H9 (cell line): ENCODE measurements around the gene ITGB3. TPM values are rescaled to one million over a fixed set of nuclear protein-coding genes. Genes with fewer than 3 reads are reported as not detected.

Experiments
- DNase-seq: peaks from one replicate; pipeline ENCODE4 v3.0.0-alpha.2; 2017
- H2AFZ ChIP-seq: one replicate; pipeline ENCODE4 v1.6.1; 2013; ENCODE audit warnings: mild to moderate bottlenecking, low read length, control low read depth, moderate library complexity
- H2AK5ac ChIP-seq: 2 replicates; pipeline ENCODE4 v1.6.1; 2013; ENCODE audit warnings: low read length, control low read depth, mixed read lengths; ENCODE audit not compliant: insufficient read length
- H2BK120ac ChIP-seq: one replicate; pipeline ENCODE4 v1.6.1; 2013; ENCODE audit warnings: low read depth, mild to moderate bottlenecking, low read length, control low read depth, inconsistent platforms; ENCODE audit not compliant: poor library complexity, severe bottlenecking
- H2BK12ac ChIP-seq: 2 replicates; pipeline ENCODE4 v1.6.1; 2013; ENCODE audit warnings: low read length, control low read depth, mixed read lengths, low read depth; ENCODE audit not compliant: insufficient read length
- H2BK15ac ChIP-seq: 2 replicates; pipeline ENCODE4 v1.6.1; 2013; ENCODE audit warnings: low read depth, low read length, control low read depth
- H2BK20ac ChIP-seq: one replicate; pipeline ENCODE4 v1.6.1; 2013; ENCODE audit warnings: low read depth, mild to moderate bottlenecking, low read length, control low read depth, inconsistent platforms; ENCODE audit not compliant: poor library complexity, severe bottlenecking
- H2BK5ac ChIP-seq: 2 replicates; pipeline ENCODE4 v1.6.1; 2013; ENCODE audit warnings: low read length, control low read depth, mixed read lengths; ENCODE audit not compliant: insufficient read length
- H3K14ac ChIP-seq: 2 replicates; pipeline ENCODE4 v1.6.1; 2013; ENCODE audit warnings: low read length, control low read depth; ENCODE audit not compliant: insufficient read depth
- H3K18ac ChIP-seq: 2 replicates; pipeline ENCODE4 v1.6.1; 2013; ENCODE audit warnings: low read depth, mild to moderate bottlenecking, mixed read lengths, low read length, control low read depth; ENCODE audit not compliant: insufficient read length
- H3K23ac ChIP-seq: 2 replicates; pipeline ENCODE4 v1.6.1; 2013; ENCODE audit warnings: low read length, control low read depth, mixed read lengths, low read depth; ENCODE audit not compliant: insufficient read length
- H3K23me2 ChIP-seq: 2 replicates; pipeline ENCODE4 v1.6.1; 2013; ENCODE audit warnings: low read depth, mild to moderate bottlenecking, mixed read lengths, low read length, control low read depth; ENCODE audit not compliant: insufficient read length, poor library complexity, severe bottlenecking
- H3K27ac ChIP-seq: 2 replicates; pipeline ENCODE4 v1.5.1; 2013; ENCODE audit warnings: low read length, control low read depth, mixed read lengths, low read depth; ENCODE audit not compliant: insufficient read length
- H3K27me3 ChIP-seq: 2 replicates; pipeline ENCODE4 v1.6.1; 2013; ENCODE audit warnings: low read length, control low read depth, inconsistent platforms; ENCODE audit not compliant: insufficient read depth
- H3K4ac ChIP-seq: 2 replicates; pipeline ENCODE4 v1.6.1; 2013; ENCODE audit warnings: low read depth, mild to moderate bottlenecking, control low read depth, inconsistent platforms, low read length, moderate library complexity
- H3K4me1 ChIP-seq: 2 replicates; pipeline ENCODE4 v1.6.1; 2013; ENCODE audit warnings: low read length, control low read depth, inconsistent platforms; ENCODE audit not compliant: insufficient read depth
- H3K4me2 ChIP-seq: 2 replicates; pipeline ENCODE4 v1.6.1; 2013; ENCODE audit warnings: low read length, control low read depth, mixed read lengths; ENCODE audit not compliant: insufficient read length, insufficient read depth
- H3K56ac ChIP-seq: 2 replicates; pipeline ENCODE4 v1.6.1; 2013; ENCODE audit warnings: low read depth, mild to moderate bottlenecking, mixed read lengths, low read length, control low read depth; ENCODE audit not compliant: insufficient read length
- H3K79me1 ChIP-seq: 2 replicates; pipeline ENCODE4 v1.6.1; 2013; ENCODE audit warnings: low read depth, mild to moderate bottlenecking, moderate library complexity, low read length, control low read depth, inconsistent platforms; ENCODE audit not compliant: insufficient read depth, poor library complexity, severe bottlenecking
- H3K79me2 ChIP-seq: 2 replicates; pipeline ENCODE4 v1.6.1; 2013; ENCODE audit warnings: low read length, control low read depth, inconsistent platforms; ENCODE audit not compliant: insufficient read depth
- H3K9ac ChIP-seq: 2 replicates; pipeline ENCODE4 v1.6.1; 2013; ENCODE audit warnings: low read length, control low read depth, mixed read lengths; ENCODE audit not compliant: insufficient read length; ENCODE audit errors: extremely low read depth
- H3K9me3 ChIP-seq: one replicate; pipeline ENCODE4 v1.6.1; 2013; ENCODE audit warnings: low read depth, low read length, inconsistent platforms; ENCODE audit not compliant: control insufficient read depth
- H3T11ph ChIP-seq: one replicate; pipeline ENCODE4 v1.6.1; 2013; ENCODE audit warnings: mild to moderate bottlenecking, low read length, control low read depth, inconsistent platforms
- H4K20me1 ChIP-seq: one replicate; pipeline ENCODE4 v1.6.1; 2013; ENCODE audit not compliant: control insufficient read depth, insufficient read length, insufficient read depth
- H4K5ac ChIP-seq: 2 replicates; pipeline ENCODE4 v1.6.1; 2013; ENCODE audit warnings: low read depth, mild to moderate bottlenecking, mixed read lengths, low read length, control low read depth; ENCODE audit not compliant: insufficient read length
- H4K8ac ChIP-seq: replicated peaks from 2 replicates; pipeline ENCODE4 v1.6.1; 2013; ENCODE audit warnings: low read length, control low read depth, mixed read lengths, low read depth; ENCODE audit not compliant: insufficient read length
- H4K91ac ChIP-seq: 2 replicates; pipeline ENCODE4 v1.6.1; 2013; ENCODE audit warnings: low read depth, mild to moderate bottlenecking, moderate library complexity, mixed read lengths, low read length, control low read depth; ENCODE audit not compliant: insufficient read length
- H3K27ac Mint-ChIP-seq, 3 experiments: 2 replicates in 2 of 3; 3 replicates in 1 of 3; pipeline ENCODE4 v1.8.0; 2020 to 2021; ENCODE audit warnings: mixed read lengths in 3 of 3, mild to moderate bottlenecking in 1 of 3, moderate library complexity in 1 of 3
- H3K27me3 Mint-ChIP-seq: 2 replicates; pipeline ENCODE4 v1.8.0; 2021; ENCODE audit warnings: low read depth, mild to moderate bottlenecking, moderate library complexity, mixed read lengths
- H3K36me3 Mint-ChIP-seq, 3 experiments: 2 replicates in 2 of 3; 3 replicates in 1 of 3; pipeline ENCODE4 v1.8.0; 2020 to 2021; ENCODE audit warnings: low read depth in 3 of 3, mixed read lengths in 3 of 3; ENCODE audit not compliant: insufficient read depth in 1 of 3
- H3K4me1 Mint-ChIP-seq, 2 experiments: 2 replicates each; pipeline ENCODE4 v1.8.0; 2020; ENCODE audit warnings: mixed read lengths in 2 of 2
- H3K4me3 Mint-ChIP-seq, 2 experiments: 2 replicates in 1 of 2; 3 replicates in 1 of 2; pipeline ENCODE4 v1.8.0; 2020 to 2021; ENCODE audit warnings: mild to moderate bottlenecking in 2 of 2, mixed read lengths in 2 of 2, moderate library complexity in 1 of 2
- H3K9me3 Mint-ChIP-seq, 2 experiments: 2 replicates in 1 of 2; 3 replicates in 1 of 2; pipeline ENCODE4 v1.8.0; 2020; ENCODE audit warnings: mild to moderate bottlenecking in 2 of 2, mixed read lengths in 2 of 2, moderate library complexity in 1 of 2
- CTCF ChIP-seq: fragments of 200-600 bp; sonication (generic); conservative IDR thresholded peaks from 3 replicates; pipeline ENCODE4 v1.8.0; 2021; ENCODE audit warnings: antibody characterized with exemption, mild to moderate bottlenecking
- WGBS: extraction: QIAGEN DNeasy Blood & Tissue Kit; methylation state at CpG from one replicate; pipeline ENCODE4 v1.1.7; 2013; ENCODE audit warnings: missing lambda C conversion rate, low lambda C conversion rate, mixed read lengths; ENCODE audit not compliant: insufficient read length; ENCODE audit errors: extremely low coverage; 5-methylcytosine and 5-hydroxymethylcytosine counted together
- total RNA-seq: library from RNA; stranded (reverse); gene quantifications from 2 replicates; pipeline ENCODE4 v1.2.1, GENCODE V29; 2021

Gene ITGB3
- total RNA-seq, 1 experiment from 2014 or later, result not detected

- H4K8ac ChIP-seq, result no peak overlapping the region
- H3K23me2 ChIP-seq, result no peaks in the 10 kb centered on the region
- no peaks in the 10 kb centered on the region for H3K27me3 ChIP-seq
- H3K18ac ChIP-seq, result no peak overlapping the region
- no peak overlapping the region for H2BK12ac ChIP-seq
- H2BK120ac ChIP-seq, result no peak overlapping the region
- peaks cover 8 to 11% of the 10 kb centered on the region in 2 experiments for H3K4me1 Mint-ChIP-seq
- H2BK5ac ChIP-seq, result no peak overlapping the region
- H3K9ac ChIP-seq, result no peak overlapping the region
- no CpG with 5 or more reads among the region's 4 CpGs for WGBS
- no peak overlapping the region for H3K4me3 Mint-ChIP-seq
- H3K4me1 ChIP-seq, result 0 out of 2 replicates have a peak, but pooled peaks cover 2% of the 10 kb centered on the region
- TF ChIP-seq CTCF, result no peak
- no peaks in the 10 kb centered on the region for H4K20me1 ChIP-seq
- no peak overlapping the region for H4K5ac ChIP-seq
- H3K4me2 ChIP-seq, result no peak overlapping the region
- no peak overlapping the region for H3K4ac ChIP-seq
- no peak overlapping the region for H2AFZ ChIP-seq
- H2BK15ac ChIP-seq, result no peak overlapping the region
- H3K79me2 ChIP-seq, result no peaks in the 10 kb centered on the region
- H3K79me1 ChIP-seq, result no peaks in the 10 kb centered on the region
- H3K9me3 ChIP-seq, result no peaks in the 10 kb centered on the region
- H3K27ac ChIP-seq, result no peak overlapping the region
- H3K27me3 Mint-ChIP-seq, result peaks cover 9% of the 10 kb centered on the region
- no peak overlapping the region for H3K14ac ChIP-seq
- no peaks in the 10 kb centered on the region; a peak in 1 of 5 replicates for H3K9me3 Mint-ChIP-seq
- H3T11ph ChIP-seq, result no peak overlapping the region
- H3K27ac Mint-ChIP-seq, result no peak overlapping the region
- H3K36me3 Mint-ChIP-seq, result no peaks in the 10 kb centered on the region
- H3K56ac ChIP-seq, result no peak overlapping the region
- H2BK20ac ChIP-seq, result no peak overlapping the region
- H3K23ac ChIP-seq, result no peak overlapping the region
- H2AK5ac ChIP-seq, result no peak overlapping the region
- DNase-seq, result no peak
- H4K91ac ChIP-seq, result no peak overlapping the region
Observed at GRCh38 chr17:47305302-47305923, 51.8 kb downstream of the ITGB3 start.
